ENCODE results near the gene RHOBTB3.

RHOBTB3 gene

GRCh38 chr5:95731571-95732554 lies 727 bp downstream of the RHOBTB3 start:
- in situ Hi-C loops (cut with HindIII; ENCODE audit: low sequenced_read_pairs): no loop called here

- in situ Hi-C loops (cut with HindIII; ENCODE audit: low sequenced_read_pairs): no loop called here
Measured at GRCh38 chr5:95733107-95733665, 2.0 kb downstream of the RHOBTB3 start.

DNA sequence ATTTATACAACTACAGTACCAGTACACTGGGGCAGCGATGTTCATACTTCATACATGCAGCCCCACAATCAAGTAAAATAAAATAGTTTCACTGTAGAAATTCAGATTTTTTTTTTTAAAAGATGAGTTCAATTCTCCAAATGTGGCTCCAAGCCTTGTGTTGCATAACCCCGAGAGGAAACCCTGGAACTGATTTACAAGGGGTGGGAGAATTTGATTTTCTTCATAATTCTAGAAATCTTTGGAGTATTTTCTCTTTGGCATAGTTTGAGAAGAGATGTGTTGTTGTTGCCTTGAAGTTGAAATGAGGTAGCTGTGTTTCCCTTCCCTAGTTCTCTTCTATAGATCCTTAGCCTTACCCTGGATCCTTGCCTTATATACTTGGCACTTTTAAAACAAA lies 3.1 kb downstream of the RHOBTB3 start:
- in situ Hi-C loops (cut with HindIII; ENCODE audit: low sequenced_read_pairs): no loop called here

DNA sequence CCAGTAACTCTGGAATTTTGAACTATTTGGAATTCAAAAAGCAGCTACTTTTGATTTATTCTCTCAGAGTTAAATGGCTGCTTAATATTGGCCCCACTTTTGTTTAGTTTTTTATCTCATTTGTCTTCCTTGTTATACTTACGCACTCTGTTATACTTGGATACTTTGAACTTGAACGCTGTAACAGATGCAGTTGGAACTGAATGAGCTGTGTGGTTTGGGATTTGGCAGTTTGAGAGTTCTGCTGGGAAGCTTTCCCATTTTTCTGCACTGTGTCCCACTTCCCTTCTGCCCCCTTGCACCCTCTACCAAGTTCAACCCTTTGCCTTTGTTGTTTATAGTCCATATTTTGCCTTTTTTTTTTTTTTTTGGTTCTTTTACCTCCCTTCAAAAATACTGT lies 3.8 kb downstream of the RHOBTB3 start:
- in situ Hi-C loops (cut with HindIII; ENCODE audit: low sequenced_read_pairs): no loop called here

DNA sequence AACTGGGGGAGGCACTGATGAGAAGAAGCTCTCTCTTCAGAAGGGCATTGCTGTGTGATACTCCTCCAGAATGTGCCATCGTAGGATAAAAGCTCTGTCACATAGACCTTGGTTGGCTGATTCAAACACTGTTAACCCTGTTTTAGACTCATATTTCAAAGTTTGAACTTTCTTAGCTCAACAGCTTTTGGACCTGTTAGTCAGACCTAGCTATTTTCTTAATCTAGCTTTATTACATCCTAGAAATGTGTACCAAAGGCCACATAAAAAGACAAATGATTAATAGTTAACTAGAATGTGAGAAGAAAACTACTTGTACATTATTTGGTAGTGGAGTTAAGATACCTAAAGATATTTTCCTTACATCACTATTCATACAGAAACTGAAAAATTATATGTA lies 4.3 kb downstream of the RHOBTB3 start:
- in situ Hi-C loops (cut with HindIII; ENCODE audit: low sequenced_read_pairs): no loop called here

DNA sequence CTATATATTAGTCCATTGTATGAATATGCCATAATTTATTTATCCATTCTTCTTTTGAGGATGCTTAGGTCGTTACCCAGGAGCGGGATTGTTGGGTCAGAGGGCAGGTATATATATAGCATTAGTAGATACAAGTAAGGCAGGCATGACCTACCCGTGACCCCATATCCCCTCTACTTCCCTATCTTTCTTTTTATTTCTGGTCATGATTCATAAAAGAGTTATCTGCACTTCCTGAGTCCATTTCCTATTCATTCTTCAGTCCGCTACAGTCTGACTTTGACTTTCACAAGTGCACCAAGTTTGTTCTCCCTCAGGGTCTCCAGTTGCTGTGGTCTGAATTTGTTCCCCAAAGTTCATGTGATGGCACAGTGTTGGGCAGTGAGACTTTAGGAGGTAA lies 6.9 kb downstream of the RHOBTB3 start:
- in situ Hi-C loops (cut with HindIII; ENCODE audit: low sequenced_read_pairs): no loop called here

GRCh38 chr5:95738834-95739233 lies 7.7 kb downstream of the RHOBTB3 start:
- in situ Hi-C loops (cut with HindIII; ENCODE audit: low sequenced_read_pairs): no loop called here

GRCh38 chr5:95739857-95740256 lies 8.7 kb downstream of the RHOBTB3 start:
- in situ Hi-C loops (cut with HindIII; ENCODE audit: low sequenced_read_pairs): no loop called here

DNA sequence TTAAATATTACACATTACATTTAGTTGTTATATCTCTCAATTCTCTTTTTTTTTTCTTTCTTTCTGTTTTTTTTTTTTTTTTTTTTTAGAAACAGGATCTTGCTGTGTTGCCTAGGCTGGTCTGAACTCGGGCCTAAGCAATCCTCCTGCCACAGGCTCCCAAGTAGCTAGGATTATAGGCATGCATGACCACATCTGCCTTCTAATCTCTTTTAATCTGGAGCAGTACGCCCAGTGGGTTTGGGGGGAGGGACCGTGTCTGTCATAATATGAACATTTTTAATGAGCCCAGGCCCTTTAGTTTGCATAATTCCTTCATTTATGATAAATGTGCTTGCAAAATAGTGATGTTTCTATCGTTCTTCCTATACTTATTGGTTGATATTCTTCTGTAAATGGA lies 10.3 kb downstream of the RHOBTB3 start:
- in situ Hi-C loops (cut with HindIII; ENCODE audit: low sequenced_read_pairs): no loop called here

DNA sequence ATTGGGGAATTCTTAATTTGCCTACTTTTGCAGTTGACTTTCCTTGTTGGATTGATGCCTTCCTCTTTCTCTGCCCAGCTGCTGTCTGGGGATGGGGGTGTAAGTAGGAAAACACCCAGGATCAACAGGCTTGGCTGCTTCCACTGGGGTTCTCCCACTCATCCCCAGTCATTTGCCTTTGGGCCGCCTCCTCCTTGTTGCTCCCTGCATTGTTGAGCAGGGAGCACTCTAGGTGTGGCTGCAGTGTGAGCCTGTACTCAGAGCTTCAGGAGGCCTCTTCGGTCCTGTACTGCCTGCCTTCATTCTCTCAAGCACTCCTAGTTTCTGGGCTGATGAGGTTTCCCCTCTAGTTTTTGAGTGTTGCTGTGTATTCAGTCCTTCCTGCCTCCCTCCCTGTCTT lies 12.1 kb downstream of the RHOBTB3 start:
- in situ Hi-C loops (cut with HindIII; ENCODE audit: low sequenced_read_pairs): no loop called here

DNA sequence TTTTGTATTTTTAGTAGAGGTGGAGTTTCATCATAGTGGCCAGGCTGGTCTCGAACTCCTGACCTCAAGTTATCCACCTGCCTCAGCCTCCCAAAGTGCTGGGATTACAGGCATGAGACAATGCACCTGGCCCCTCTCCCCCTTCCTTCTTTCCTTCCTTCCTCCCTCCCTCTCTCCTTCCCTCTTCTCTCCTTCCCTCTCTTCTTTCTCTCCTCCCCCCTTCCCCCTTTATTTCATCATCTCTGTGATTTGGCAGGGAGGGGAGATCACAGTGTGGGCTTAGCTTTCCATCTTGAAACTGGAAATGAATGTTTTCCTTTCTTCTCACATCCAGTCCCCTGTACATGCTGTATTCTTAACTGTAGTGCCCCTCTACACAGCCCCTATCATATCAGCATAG lies 12.7 kb downstream of the RHOBTB3 start:
- in situ Hi-C loops (cut with HindIII; ENCODE audit: low sequenced_read_pairs): no loop called here

- in situ Hi-C loops (cut with HindIII; ENCODE audit: low sequenced_read_pairs): no loop called here
Measured at GRCh38 chr5:95746194-95746593, 15.1 kb downstream of the RHOBTB3 start.

- in situ Hi-C loops (cut with HindIII; ENCODE audit: low sequenced_read_pairs): no loop called here
Measured at GRCh38 chr5:95746722-95747679, 15.9 kb downstream of the RHOBTB3 start.

DNA sequence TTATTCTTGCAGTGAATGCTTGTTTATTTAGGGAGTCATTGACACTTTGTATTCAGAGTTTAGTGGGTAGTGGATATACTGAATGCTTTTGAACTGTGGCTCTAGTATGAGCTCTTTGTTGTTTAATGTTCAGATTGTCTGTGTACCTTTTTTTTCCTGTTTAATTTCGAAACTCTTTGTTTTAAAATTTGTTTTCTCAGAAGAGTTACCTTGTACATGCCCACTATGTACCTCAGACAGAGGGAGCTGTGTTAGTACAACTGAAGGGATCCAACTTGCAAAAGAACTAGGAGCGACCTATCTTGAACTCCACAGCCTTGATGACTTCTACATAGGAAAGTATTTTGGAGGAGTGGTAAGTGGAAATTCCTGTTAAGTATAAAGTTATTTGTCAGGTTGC lies 17.0 kb downstream of the RHOBTB3 start:
- in situ Hi-C loops (cut with HindIII; ENCODE audit: low sequenced_read_pairs): no loop called here

- in situ Hi-C loops (cut with HindIII; ENCODE audit: low sequenced_read_pairs): no loop called here
Measured at GRCh38 chr5:95754545-95754944, 23.4 kb downstream of the RHOBTB3 start.

- in situ Hi-C loops (cut with HindIII; ENCODE audit: low sequenced_read_pairs): no loop called here
Measured at GRCh38 chr5:95759005-95759404, 27.9 kb downstream of the RHOBTB3 start.

- in situ Hi-C loops (cut with HindIII; ENCODE audit: low sequenced_read_pairs): no loop called here
Measured at GRCh38 chr5:95759634-95760033, 28.5 kb downstream of the RHOBTB3 start.

- in situ Hi-C loops (cut with HindIII; ENCODE audit: low sequenced_read_pairs): no loop called here
Measured at GRCh38 chr5:95760273-95761191, 29.4 kb downstream of the RHOBTB3 start.

DNA sequence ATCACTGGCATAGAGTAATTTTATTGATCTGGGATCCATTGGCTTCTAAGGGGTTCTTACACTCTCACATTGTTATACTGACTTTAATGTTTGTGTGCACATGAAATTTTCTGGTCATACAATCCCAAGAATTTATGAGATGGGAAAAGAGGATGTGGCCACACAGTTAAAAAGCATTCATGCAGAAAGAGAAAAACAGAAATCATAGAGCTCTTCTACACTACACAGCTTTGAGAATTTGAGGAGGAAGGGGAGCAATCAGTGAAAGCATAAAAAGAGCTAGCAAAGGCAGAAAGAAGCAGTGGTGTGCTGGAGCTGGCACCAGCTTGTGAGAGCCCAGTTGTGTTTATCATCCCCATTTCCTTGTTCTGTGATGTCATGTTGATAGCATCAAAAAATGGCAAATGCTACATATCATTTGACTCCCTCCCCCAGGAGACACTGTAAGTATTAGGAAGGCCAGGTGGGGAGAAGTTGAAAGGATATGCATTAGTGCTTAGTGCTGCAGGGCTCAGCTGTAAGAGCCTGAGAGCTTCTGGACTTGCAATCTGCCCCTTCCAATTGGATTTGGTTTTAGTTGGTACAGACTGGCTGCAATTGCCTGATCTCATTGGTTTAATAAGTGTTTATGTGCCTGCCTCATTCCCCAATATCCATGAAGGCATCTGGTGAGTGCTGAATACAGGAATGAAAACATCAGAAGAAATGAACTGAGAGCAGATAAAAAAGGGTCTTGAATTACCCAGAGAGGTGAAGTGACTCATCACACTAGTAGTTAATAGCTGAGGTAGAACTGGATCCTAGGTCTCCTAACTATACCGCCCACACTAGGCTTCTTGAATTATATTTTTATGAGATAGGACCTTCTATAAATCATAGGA lies 30.9 kb downstream of the RHOBTB3 start:
- in situ Hi-C loops (cut with HindIII; ENCODE audit: low sequenced_read_pairs): no loop called here
